Tibial nerve (tissue), 4 donors: ENCODE results near the gene SRPK3.

Experiments used
- CTCF ChIP-seq, 5 experiments: fragments of 200-600 bp in 3 of 5; fragments of 450-650 bp in 2 of 5; sonication (generic) in 3 of 5; IDR thresholded peaks; one replicate each; pipeline ENCODE4 v1.5.1; 2016 to 2019; ENCODE audit warnings: antibody characterized with exemption in 5 of 5, mild to moderate bottlenecking in 3 of 5, moderate library complexity in 2 of 5
- EP300 ChIP-seq, 2 donors: sonication (generic); formaldehyde crosslinking; IDR thresholded peaks; one replicate each; pipeline ENCODE4 v1.6.1; 2017; ENCODE audit warnings: antibody characterized with exemption in 2 of 2, mild to moderate bottlenecking in 1 of 2
- POLR2A ChIP-seq, 2 donors: fragments of 450-650 bp; IDR thresholded peaks; one replicate each; pipeline ENCODE4 v1.6.1; 2017; ENCODE audit warnings: antibody characterized with exemption in 2 of 2, mild to moderate bottlenecking in 2 of 2, moderate library complexity in 2 of 2

GRCh38 chrX:153828723-153829548 is 48.1 kb downstream of the SRPK3 start:
- no peak for TF ChIP-seq EP300 (IDR thresholded peaks at IDR 0.05)
- no peak for TF ChIP-seq CTCF (IDR thresholded peaks at IDR 0.05)
- TF ChIP-seq POLR2A (IDR thresholded peaks at IDR 0.05): no peak
